GDM1 (cell line): ENCODE data around the gene HTR1D.
A peak's percentile ranks its signal among the peaks of the same experiment; 100 is the strongest.

Experiments
- DNase-seq: peaks from one replicate; lab custom pipeline; 2025; lab: John Stamatoyannopoulos, UW

The HTR1D gene

DNA sequence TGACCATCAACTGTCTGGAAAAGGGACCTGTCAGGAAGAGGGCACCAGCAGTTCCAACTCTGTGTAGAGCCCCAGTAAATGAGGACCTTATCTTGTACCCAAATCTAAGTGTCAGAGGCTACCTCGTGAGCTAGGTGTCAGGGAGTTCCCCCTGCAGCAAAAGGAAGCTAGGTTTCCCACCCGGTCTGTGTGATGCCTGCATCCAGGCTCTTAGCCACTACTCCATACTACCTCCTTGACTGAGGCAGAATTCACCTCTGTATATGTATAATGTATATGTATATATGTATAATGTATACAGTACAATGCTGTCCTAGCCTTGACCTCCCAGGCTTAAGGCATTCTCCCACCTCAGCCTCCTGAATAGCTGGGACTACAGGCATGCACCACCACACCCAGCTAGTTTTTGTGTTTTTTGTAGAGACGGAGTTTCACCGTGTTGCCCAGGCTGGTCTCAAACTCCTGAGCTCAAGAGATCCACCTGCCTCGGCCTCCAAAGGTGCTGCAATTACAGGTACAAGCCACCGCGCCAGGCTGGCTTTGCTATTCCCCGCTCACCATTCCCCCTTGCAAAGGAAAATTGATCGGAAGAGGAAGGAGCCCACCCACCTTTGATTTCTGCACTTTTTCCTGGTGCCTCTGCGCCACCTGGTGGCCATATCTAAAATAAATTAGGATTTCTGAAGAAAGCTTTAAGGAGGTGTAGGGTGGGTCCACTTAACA is 32.9 kb downstream of the HTR1D start:
- no peak for DNase-seq

DNA sequence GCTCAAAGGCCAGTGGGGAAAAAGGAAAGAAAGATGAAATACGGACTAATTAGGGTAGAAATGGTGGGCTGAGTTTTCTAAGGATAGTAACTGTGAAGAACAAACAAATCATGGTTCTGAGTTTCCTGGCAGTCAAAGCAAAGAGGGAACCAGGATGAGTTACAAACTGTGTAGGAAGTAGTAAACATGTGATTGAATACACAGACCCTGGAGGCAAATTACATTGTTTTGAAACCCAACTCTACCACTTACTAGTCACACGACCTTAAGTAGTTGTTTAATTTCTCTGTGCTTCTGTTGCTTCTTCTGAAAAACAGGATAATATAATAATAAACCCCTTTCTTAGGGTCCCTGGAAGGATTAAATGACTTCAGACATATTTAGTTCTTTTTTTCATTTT is 37.4 kb downstream of the HTR1D start:
- no peak for DNase-seq

DNA sequence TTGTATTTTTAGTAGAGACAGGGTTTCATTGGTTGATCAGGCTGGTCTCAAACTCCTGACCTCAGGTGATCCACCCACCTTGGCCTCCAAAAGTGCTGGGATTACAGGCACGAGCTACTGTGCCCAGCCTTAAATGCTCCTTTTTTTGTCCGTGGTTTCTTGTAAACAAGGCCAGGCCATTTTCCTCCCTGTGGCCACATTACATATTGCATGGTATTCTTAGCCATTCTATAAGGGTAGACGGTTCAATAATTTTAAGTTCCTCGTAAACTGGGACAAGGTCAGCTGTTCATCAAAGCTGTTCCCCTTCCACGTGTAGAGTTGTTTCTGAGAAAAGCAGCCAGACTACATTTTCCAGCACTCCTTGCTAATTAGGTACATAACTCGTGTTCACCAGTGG is 38.4 kb downstream of the HTR1D start:
- no peak for DNase-seq

DNA sequence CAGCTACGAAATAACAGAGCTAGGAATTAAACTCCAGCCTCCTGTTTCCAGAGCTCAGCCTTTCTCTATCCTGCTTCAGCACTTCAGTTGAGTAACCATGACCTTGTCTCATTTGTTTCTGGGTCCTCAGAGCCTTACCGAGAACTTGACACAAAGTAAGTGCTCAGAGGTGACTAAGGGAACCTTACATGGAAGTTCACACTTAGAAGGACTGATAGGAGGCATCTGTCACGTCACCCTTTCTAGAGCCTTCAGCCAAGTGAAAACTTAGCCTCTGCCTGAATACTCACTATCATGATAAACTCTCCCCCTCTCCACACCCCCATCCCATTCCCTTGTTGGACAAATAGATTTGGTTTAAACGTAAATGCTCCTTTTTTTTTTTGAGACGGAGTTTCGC is 38.9 kb downstream of the HTR1D start:
- DNase-seq = no peak

DNA sequence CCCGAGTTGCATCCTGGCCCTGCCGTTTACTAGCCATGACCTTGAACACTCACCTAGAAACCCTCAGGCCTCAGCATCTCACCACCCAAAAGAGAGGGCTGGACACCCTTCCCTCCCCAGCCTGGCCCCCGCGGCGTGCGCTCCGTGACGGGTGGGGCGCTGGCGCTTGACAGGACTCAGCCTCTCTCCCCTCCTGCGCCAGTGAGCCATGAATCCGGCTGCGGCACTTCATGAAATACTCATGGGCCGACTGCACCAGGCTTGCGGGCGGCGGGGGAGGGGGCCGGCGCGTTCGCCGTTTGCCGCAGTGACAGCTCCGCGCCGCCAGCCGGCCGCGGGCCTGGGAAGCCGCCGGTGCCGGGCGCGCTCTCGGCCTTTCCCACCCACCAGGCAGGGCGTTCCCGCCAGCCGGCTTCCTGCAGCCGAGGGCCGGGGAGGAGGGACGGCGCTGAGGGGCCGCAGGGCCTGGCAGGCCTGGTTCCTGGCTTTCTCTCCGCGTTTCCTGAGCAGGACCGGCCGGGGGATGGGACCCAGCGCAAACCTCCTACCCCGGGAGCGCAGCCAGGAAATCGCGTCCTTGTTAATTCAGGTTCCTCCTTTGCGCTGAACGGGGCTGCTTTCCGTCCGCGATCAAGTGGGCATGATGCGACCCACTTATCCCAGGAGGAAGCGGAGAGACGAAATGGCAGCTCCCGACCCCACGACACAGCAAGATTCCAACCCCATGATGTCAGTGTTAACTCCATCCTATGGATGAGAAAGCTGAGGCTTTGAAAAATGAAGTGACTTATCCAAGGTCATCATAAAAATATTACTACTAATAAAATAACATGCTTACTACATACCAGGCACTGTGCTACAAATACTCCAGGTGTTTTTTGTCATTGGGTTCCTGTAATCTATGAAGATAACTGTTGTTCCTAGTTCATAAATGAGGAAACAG is 39.6 kb downstream of the HTR1D start:
- peak; percentile 49 for DNase-seq

DNA sequence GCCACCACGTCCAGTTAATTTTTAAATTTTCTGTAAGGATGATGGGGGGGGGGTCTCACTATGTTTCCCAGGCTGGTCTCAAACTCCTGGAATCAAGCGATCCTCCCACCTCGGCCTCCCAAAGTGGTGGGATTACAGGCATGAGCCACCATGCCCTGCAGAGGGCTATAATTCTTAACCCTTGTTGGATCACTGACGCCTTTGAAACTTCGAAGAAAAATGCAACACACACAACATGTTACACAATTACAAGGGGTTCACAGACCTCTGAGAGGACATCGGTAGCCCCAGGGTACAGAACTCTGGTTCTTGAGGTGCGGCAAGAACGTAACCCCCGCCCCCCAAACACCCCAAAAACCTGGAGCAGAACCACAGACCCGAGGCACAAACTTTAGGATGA is 40.3 kb downstream of the HTR1D start:
- no peak for DNase-seq

DNA sequence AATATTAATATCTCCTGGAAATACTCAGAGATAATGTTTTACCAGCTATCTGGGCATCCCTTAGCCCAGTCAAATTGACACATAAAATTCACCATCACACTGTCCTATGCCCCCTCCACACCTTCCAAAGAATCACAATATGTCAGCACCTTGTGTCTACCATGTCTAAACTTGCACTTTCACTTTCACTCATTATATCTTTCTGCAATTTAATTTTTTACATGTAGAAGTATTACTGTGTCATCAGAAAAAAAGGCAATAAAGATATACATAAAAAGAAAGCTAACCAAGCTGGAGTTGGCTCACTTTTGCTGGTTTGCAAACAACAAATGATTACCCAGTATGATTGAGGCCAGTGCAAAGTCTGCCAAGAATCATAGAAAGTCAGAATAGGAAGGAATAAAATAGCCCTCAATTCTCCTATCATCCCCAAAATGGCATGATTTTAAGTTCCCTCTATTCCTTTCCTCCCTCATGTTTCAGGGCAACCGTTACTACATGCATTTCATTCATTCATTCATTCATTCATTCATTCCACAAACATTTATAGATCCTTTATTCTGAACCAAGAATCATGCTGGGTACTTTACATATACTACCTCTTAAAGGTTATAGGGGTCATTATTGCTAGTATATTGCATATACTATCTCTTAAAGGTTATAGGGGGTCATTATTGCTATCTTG is 42.7 kb downstream of the HTR1D start:
- DNase-seq = no peak

DNA sequence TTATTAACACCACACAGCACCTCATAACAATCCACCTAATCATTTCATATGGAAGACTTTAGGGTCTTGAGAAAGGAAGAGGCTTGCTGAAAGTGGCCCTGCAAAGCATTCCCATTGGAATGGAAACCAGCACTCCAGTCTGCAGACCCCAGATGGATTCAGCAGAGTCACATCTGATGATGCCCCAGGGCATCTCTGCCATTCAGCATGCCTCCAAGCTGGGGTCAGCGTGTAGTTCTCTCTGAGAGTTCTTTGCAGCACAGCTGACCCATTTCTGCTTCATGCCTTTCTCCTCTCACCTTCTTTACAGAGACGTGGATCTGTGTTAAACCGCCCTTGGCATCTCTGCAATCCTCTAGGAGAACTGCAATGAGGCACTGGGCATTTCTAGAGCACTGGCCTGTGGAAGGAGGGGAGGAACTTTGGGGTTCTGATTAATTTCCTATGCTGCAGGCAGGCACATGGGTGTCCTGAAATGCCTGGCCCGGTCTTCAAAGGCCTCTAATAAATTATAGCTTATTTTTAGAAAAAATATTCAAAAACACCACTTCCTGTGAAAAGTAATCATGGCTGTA is 46.0 kb downstream of the HTR1D start:
- DNase-seq = no peak

DNA sequence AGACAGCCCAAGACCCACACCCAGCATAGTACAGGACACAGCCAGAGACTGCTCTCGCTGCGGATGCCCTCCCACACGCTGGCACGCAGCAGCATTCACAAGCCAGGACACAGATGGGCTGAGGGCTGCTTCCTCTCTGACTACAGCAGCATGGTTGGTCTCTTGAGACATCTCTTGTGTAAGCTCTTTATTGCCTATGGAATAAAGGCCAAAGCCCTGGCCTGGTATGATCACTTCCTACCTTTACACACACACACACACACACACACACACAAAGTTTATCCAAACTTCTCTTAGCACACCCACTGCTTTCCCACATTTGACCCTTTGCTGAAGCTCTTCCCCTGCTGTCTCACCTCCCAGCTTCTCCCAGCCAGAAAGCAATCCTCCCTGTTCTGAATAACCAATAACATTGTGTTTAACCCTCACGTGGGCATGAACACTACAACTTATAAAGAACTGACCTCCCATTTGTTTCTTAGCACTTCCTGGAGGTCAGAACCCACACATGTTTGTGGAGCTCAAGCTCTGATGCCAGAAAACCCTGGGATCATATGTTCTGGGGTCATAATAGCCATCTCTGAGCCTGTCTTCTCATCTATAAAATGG is 47.5 kb downstream of the HTR1D start:
- peak; percentile 89 for DNase-seq

DNA sequence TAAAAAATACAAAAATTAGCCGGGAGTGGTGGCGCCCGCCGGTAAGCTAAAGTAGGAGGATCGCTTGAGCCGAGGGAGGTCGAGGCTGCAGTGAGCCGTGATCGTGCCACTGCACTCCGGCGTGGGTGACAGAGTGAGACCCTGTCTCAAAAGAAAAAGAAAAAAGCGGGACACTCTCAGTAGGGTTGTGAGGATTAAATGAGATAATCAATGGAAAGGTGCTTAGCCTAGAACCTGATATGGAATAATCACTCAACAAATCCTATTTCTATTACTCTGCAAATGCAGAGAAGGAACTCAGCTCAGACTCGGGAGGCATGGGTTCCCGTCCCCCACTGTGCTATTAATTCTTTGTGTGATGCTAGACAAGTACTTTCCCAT is 48.1 kb downstream of the HTR1D start:
- no peak for DNase-seq

DNA sequence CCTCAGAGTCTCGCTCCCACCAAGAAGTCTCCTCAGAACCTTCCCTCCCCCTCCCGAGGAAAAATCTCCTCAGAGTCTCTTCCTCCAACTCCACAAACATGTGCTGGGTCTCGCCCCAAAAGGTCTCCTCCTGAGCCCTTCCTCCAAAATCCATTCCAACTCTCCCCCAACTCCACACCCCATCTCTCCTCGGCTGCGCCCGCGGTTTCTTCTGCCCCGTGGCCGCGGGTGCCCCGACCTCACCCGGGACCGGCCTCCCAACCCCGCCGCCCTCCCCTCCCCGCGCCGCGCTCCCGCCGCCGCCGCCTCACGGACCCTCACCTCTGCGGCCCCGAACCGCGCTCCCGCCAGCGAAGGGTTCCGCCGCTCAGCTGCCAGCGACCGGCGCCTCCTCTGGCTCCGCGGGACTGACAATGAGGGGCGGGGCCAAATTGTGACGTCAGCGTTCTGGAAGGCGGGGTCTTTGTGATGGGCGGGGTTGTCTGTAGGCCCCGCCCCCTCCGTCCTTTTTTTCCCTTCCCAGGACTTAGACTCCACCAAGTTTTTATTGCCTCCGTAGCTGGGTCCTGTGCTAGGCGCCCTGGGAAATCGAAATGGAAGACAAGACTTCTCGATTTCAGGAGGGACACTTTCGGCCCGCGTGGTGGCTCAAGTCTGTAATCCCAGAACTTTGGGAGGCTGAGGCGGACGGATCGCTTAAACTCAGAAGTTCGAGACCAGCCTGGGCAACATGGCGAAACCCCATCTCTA is 48.7 kb downstream of the HTR1D start, which contains the start of gene LUZP1:
Gene LUZP1 (minus strand): TSS at position 412 of the 750 bp plus-strand sequence.
- peak; percentile 79 for DNase-seq

DNA sequence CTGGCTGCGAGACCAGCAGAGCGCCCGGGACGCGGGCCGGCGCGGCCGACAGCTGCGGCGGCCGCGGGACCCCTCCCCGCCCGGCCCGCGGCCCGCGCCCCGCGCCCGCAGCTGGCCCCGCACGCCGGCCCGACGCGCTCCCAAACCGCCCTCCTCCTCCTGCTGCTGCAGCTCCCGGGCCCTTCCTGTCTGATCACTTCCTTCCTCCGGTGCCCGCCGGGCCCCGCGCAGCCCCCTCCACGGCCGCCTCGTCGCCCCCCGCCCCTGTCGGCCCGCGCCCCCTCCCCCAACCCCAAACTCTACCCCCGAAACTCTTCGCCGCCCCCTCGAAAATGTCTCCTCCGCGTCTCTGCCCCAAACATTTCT is 49.2 kb downstream of the HTR1D start:
- peak; percentile 19 for DNase-seq

DNA sequence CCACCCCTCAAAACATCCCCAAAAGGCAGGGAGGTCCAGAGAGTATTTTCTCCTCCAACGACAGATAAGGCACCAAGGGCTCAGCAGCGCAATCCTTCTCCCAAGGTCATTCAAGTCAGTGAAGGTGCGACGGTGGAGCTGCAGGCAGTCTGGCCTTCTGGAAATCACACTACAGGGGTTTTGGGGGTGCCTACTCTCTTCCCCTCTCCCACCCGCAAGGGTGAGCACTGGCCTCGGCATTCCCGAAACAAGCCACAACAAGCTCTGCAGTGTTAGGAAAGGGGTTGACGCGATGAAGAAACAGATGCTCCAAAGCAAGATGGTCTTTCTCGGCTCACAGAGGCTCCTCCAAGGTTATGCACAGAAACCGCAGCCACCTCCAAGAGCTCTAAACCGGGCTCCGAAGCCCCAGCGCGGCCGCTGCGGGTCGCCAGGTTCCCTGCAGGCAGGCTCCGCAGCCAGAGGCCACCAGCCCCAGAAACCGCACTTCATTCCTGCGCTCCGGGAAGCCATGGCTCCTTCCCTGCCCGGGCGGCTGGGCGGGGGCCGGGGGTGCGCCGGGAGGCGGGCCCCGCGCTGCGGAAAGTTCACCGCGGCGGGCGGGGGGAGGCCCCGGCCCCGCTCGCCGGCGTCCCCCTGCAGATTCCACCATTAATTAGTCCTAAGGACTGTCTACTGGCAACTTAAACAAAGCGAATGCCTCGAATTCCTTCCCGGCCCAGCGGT is 49.8 kb downstream of the HTR1D start:
- peak; percentile 3 for DNase-seq

DNA sequence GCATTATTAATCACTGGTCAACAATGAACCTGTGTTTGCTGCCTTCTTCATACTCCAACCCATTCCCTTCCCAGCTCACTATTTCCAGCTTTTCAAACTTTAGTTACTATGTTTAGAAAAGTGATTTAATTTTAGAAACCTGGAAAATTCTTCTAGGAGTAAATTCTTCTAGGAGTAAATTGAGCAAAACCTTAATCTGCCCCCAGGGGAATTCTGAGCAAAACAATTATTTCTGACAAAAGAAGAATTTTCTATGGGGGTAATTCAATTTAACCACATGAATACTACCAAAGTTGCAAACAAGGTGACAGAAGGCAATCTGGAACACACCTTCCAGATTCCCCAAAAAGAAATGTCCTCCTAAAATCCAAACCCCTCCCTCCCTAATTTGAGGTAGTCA is 50.4 kb downstream of the HTR1D start:
- no peak for DNase-seq

DNA sequence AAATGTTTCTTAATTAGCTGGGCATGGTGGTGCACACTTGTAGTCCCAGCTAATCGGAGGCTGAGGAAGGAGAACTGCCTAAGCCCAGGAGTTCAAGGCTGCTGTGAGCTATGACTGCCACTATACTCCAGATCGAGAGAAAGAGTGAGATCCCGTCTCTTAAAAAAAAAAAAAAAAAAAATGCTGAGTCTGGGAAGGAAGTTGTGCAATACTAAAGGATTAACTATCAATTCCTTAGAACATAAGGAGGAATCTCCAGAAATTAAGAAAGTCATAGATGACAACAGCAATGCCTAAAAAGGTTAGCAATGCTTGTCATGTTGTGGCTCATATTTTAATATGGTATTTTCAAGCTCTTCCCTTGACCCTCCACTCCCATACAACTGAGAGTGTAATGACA is 53.9 kb downstream of the HTR1D start:
- DNase-seq = no peak

DNA sequence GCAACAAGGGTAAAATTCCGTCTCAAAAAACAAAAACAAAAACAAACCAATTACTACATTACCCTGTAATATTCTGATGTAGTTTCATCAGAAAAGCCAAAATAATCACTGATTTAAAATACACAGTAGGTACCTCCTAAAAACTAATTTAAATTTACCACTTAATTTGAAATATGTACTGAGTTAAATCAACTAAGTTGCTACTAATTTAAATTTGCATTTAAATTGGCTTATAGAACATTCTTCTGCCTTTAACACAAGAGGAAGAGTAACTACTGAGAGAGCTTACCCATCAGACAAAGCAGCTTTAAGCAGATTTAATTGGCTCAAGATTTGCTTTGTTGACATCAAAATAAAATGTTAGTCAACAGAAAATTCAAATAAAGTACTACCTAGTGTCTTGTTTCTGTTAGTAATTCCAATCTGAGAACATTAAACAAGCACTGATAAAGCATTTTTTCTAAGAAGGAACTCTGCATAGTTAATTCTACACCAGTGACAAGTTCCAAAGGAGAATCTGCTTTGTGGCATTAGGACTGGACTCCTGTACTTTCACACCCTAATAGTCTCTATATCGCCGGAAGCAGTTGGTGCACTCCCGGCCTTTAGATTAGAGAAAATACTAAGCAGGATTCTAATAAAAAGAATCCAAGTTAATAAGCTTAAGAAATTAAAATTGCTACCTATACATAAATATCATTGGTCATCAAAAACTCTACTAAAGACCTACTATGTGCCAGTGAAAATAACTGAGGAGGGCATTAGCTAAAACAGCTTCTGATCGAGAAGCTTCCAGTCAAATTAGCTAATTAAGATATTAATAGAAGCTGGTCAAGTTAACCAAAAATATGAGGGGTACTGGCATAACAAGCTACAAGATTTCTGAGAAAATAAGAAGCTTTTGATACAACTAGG is 57.1 kb downstream of the HTR1D start:
- DNase-seq = no peak

DNA sequence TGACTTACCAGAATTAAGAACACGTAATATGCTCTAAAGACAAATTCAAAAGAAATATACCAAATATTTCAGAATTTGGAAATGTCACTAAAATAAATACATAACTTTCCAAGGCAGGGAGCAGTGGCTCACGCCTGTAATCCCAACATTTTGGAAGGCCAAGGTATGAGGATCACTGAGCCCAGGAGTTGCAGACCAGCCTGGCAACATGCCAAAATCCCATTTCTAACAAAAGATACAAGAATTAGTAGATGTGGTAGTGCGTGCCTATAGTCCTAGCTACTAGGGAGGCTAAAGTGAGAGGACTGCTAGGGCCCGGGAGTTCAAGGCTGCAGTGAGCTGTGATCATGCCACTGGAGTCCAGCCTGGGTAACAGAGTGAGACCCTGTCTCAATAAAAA is 60.4 kb downstream of the HTR1D start:
- no peak for DNase-seq

DNA sequence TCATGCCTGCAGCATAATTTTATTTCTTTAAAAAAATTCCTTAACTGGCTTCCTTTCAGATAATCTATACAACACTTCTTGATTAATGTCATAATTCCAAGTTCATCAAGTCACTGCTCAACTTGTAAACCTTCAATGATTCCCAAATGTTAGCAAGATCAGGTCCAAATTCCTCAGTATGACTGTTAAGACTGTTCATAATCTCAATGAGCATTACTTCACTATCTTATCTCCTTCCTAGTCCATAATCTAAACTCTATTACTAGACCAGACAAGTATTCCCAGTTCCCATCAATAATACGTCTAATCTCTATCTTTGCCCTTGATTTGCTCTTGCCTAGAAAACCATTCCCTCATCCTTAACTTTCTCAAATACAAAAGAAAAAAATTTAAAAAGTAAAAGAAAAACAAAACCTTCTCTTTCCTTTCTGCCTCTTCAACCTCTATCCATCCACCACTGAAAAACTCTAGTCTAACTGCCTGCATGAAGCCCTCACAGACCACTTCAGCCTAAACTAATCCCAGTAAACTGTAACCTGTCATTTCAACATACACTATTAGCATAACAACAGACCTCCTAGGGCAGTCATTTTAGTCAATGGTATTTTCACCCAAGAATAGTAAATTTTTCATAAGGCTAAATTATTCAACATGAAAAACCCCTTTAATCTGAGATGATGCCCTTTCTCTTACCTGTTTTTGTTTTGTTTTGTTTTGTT is 64.2 kb downstream of the HTR1D start:
- DNase-seq = no peak

DNA sequence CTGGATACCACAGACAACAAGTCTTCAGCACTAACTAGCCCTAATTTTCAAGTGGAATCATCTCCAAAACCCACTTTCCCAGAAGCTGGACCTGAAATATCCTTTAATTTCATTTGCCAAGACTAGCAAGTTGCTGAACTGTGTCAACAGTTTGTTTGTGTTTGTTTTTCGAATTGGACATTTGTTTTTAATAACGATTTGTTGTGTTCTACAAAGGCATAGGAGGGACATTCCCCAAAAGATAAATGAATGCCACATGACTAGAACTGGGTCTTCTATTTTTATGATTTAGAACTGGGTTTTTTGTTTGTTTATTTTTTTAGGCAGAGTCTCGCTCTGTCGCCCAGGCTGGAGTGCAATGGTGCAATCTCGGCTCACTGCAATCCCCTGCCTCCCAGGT is 66.6 kb downstream of the HTR1D start:
- DNase-seq = no peak
